ENCODE data around the gene TSHZ2.

- no peak for TF ChIP-seq CTCF (IDR thresholded peaks at IDR 0.05)
- TF ChIP-seq EZH2 (IDR thresholded peaks at IDR 0.05; ENCODE audit: borderline replicate concordance, insufficient read depth, low read depth, low read length, poor library complexity, severe bottlenecking): no peak
These were observed 290.2 kb downstream of the TSHZ2 start for GRCh38 chr20:53262365-53262764.
